IMR-90 (cell line): ENCODE data around the gene CCM2. TPM values are rescaled to one million over a fixed set of nuclear protein-coding genes. Genes with fewer than 3 reads are reported as not detected.

Source experiments
- ATAC-seq: fragments of 200-7000 bp; cut with Tn5 transposase; 2 replicates; pipeline ENCODE4 v1.9.1; 2020; ENCODE audit warnings: low read depth, mild to moderate bottlenecking, moderate library complexity
- BruUV-seq: library from RNA; stranded (reverse); fragments of 400-500 nt; replicated peaks from 2 replicates; lab custom pipeline; 2021; lab: Mats Ljungman, UMichigan
- CTCF ChIA-PET: fragments of 300-600 bp; formaldehyde crosslinking; extraction: SDS; loops from one replicate; lab custom pipeline; 2021; ENCODE audit warnings: antibody characterized with exemption; lab: Yijun Ruan, JAX
- POLR2A ChIA-PET: fragments of 300-600 bp; sonication (Branson Sonifier 250); formaldehyde crosslinking; loops from one replicate; lab custom pipeline; 2022; ENCODE audit warnings: antibody characterized with exemption; ENCODE audit not compliant: unreplicated experiment; lab: Charles Lee
- DNase-seq: peaks from one replicate; pipeline ENCODE4 v3.0.0; 2013
- H2AFZ ChIP-seq: replicated peaks from 2 replicates; pipeline ENCODE3; 2013; ENCODE audit warnings: low read length, mild to moderate bottlenecking; ENCODE audit not compliant: poor library complexity
- H2AK5ac ChIP-seq: 2 replicates; pipeline ENCODE4 v1.6.1; 2013; ENCODE audit warnings: low read depth, low read length, inconsistent platforms
- H2AK9ac ChIP-seq: replicated peaks from 2 replicates; pipeline ENCODE3; 2013; ENCODE audit warnings: mild to moderate bottlenecking, low read depth, low read length, moderate library complexity; ENCODE audit not compliant: poor library complexity
- H2BK120ac ChIP-seq: 2 replicates; pipeline ENCODE4 v1.6.1; 2013; ENCODE audit warnings: low read depth, low read length, inconsistent platforms
- H2BK15ac ChIP-seq: 3 replicates; pipeline ENCODE4 v1.6.1; 2013; ENCODE audit warnings: low read depth, low read length, inconsistent platforms
- H2BK20ac ChIP-seq: 2 replicates; pipeline ENCODE4 v1.6.1; 2013; ENCODE audit warnings: low read depth, mild to moderate bottlenecking, inconsistent platforms, low read length, moderate library complexity
- H2BK5ac ChIP-seq: 2 replicates; pipeline ENCODE4 v1.6.1; 2013; ENCODE audit warnings: mild to moderate bottlenecking, low read depth, low read length, inconsistent platforms; ENCODE audit not compliant: poor library complexity, severe bottlenecking
- H3K14ac ChIP-seq: replicated peaks from 2 replicates; pipeline ENCODE4 v1.6.1; 2013; ENCODE audit warnings: low read depth, low read length, inconsistent platforms
- H3K18ac ChIP-seq: 2 replicates; pipeline ENCODE4 v1.6.1; 2013; ENCODE audit warnings: low read depth, low read length, control low read depth
- H3K23ac ChIP-seq: 2 replicates; pipeline ENCODE4 v1.6.1; 2013; ENCODE audit warnings: low read depth, low read length, inconsistent platforms
- H3K27ac ChIP-seq: 2 replicates; pipeline ENCODE4 v1.5.1; 2013; ENCODE audit warnings: mild to moderate bottlenecking, control low read depth, low read length; ENCODE audit not compliant: insufficient read depth
- H3K27me3 ChIP-seq: 2 replicates; pipeline ENCODE4 v1.6.1; 2013; ENCODE audit warnings: low read length; ENCODE audit not compliant: control insufficient read depth, insufficient read depth
- H3K36me3 ChIP-seq: 2 replicates; pipeline ENCODE4 v1.6.1; 2013; ENCODE audit warnings: low read length, mixed read lengths; ENCODE audit not compliant: control insufficient read depth, insufficient read depth
- H3K4ac ChIP-seq: 2 replicates; pipeline ENCODE4 v1.6.1; 2013; ENCODE audit warnings: low read depth, low read length, inconsistent platforms
- H3K4me1 ChIP-seq: 2 replicates; pipeline ENCODE4 v1.6.1; 2013; ENCODE audit warnings: low read length, mixed read lengths; ENCODE audit not compliant: control insufficient read depth, insufficient read depth
- H3K4me2 ChIP-seq: 2 replicates; pipeline ENCODE4 v1.6.1; 2013; ENCODE audit warnings: low read depth, mild to moderate bottlenecking, control low read depth, low read length, moderate library complexity
- H3K4me3 ChIP-seq: 2 replicates; pipeline ENCODE4 v1.5.1; 2013; ENCODE audit warnings: low read depth, mild to moderate bottlenecking, control low read depth, low read length, moderate library complexity; ENCODE audit not compliant: insufficient read depth
- H3K56ac ChIP-seq: 2 replicates; pipeline ENCODE4 v1.6.1; 2013; ENCODE audit warnings: low read length, inconsistent platforms; ENCODE audit not compliant: insufficient read depth; ENCODE audit errors: extremely low read depth
- H3K79me1 ChIP-seq, 2 experiments: 2 replicates each; pipeline ENCODE4 v1.6.1; 2013; ENCODE audit warnings: low read length in 2 of 2, inconsistent platforms in 1 of 2, low read depth in 1 of 2
- H3K9ac ChIP-seq: 2 replicates; pipeline ENCODE4 v1.6.1; 2013; ENCODE audit warnings: low read depth, low read length, control low read depth
- H3K9me1 ChIP-seq: 2 replicates; pipeline ENCODE4 v1.6.1; 2013; ENCODE audit warnings: low read length, inconsistent platforms; ENCODE audit not compliant: insufficient read depth
- H3K9me3 ChIP-seq: 2 replicates; pipeline ENCODE4 v1.6.1; 2013; ENCODE audit warnings: low read length; ENCODE audit not compliant: control insufficient read depth, insufficient read depth
- H4K20me1 ChIP-seq: 2 replicates; pipeline ENCODE4 v1.6.1; 2013; ENCODE audit warnings: low read length, inconsistent platforms; ENCODE audit not compliant: insufficient read depth
- H4K5ac ChIP-seq: 2 replicates; pipeline ENCODE4 v1.6.1; 2013; ENCODE audit warnings: mild to moderate bottlenecking, low read depth, low read length, control low read depth
- H4K8ac ChIP-seq, 2 experiments: 2 replicates each; pipeline ENCODE4 v1.6.1; 2013; ENCODE audit warnings: low read depth in 2 of 2, low read length in 2 of 2, control low read depth in 1 of 2, inconsistent platforms in 1 of 2
- H4K91ac ChIP-seq: 2 replicates; pipeline ENCODE4 v1.6.1; 2013; ENCODE audit warnings: low read depth, low read length, inconsistent platforms; ENCODE audit not compliant: insufficient read depth
- BHLHE40 ChIP-seq: fragments of 150-350 bp; IDR thresholded peaks from 2 replicates; pipeline ENCODE4 v1.6.1; 2016; ENCODE audit warnings: mild to moderate bottlenecking, low read depth, low read length
- CEBPB ChIP-seq: IDR thresholded peaks from 2 replicates; pipeline ENCODE4 v1.6.1; 2012; ENCODE audit warnings: low read depth, low read length, improper control_type of control experiment
- NFE2L2 ChIP-seq: fragments of 150-350 bp; IDR thresholded peaks from 2 replicates; pipeline ENCODE4 v1.6.1; 2016; ENCODE audit warnings: low read depth, mild to moderate bottlenecking, low read length
- POLR2A ChIP-seq: IDR thresholded peaks from 2 replicates; pipeline ENCODE4 v1.6.1; 2012; ENCODE audit warnings: mild to moderate bottlenecking, low read depth, low read length
- RAD21 ChIP-seq: IDR thresholded peaks from 2 replicates; pipeline ENCODE4 v1.6.1; 2012; ENCODE audit warnings: low read length, improper control_type of control experiment
- RCOR1 ChIP-seq: IDR thresholded peaks from 2 replicates; pipeline ENCODE4 v1.6.1; 2012; ENCODE audit warnings: mild to moderate bottlenecking, low read length, improper control_type of control experiment; ENCODE audit not compliant: insufficient replicate concordance
- SMC3 ChIP-seq: fragments of 150-350 bp; IDR thresholded peaks from 2 replicates; pipeline ENCODE4 v1.6.1; 2016; ENCODE audit warnings: low read depth, mild to moderate bottlenecking, antibody characterized with exemption, low read length, moderate library complexity
- WGBS, 2 experiments: methylation state at CpG; one replicate each; pipeline versions ENCODE4 v1.1.5 to v1.1.7; 2013; ENCODE audit warnings: missing lambda C conversion rate in 2 of 2; ENCODE audit not compliant: insufficient read length in 1 of 2; ENCODE audit errors: extremely low coverage in 2 of 2; 5-methylcytosine and 5-hydroxymethylcytosine counted together
- dilution Hi-C: fragments of 300-500 bp; cut with HindIII; formaldehyde crosslinking; loops from one replicate; pipeline ENCODE4 v1.14.3; 2018; ENCODE audit warnings: low sequenced_read_pairs; ENCODE audit not compliant: unreplicated experiment
- in situ Hi-C: fragments of 300-500 bp; cut with MboI; formaldehyde crosslinking; loops from 3 replicates; pipeline ENCODE4 v1.14.3; 2019; ENCODE audit warnings: low sequenced_read_pairs, inconsistent platforms, mixed read lengths
- intact Hi-C: fragments of 100-400 bp; cut with micrococcal nuclease; formaldehyde crosslinking; loops from 2 replicates; pipeline ENCODE4 v1.10.0; 2022
- polyA plus RNA-seq, 3 experiments: library from polyadenylated mRNA; depleted of rRNA; stranded (reverse); fragments of >200 nt; gene quantifications; 2 replicates each; pipeline ENCODE4 v1.2.3, GENCODE V29; 2012; ENCODE audit warnings: low replicate concordance in 1 of 3
- total RNA-seq: library from RNA; depleted of rRNA; stranded (reverse); fragments of >200 nt; gene quantifications from 2 replicates; pipeline ENCODE4 v1.2.3, GENCODE V29; 2012
- TF ChIP-seq, protein P1 (sequence below): fragments of 150-350 bp; IDR thresholded peaks from 2 replicates; pipeline ENCODE4 v1.6.1; 2017; ENCODE audit warnings: mild to moderate bottlenecking, antibody characterized with exemption, low read length, low read depth

CCM2 gene
- total and polyA plus RNA-seq, 2 of the 4 experiments (the other 2 are of a cell fraction), result 65.2 to 78.5 TPM

DNA sequence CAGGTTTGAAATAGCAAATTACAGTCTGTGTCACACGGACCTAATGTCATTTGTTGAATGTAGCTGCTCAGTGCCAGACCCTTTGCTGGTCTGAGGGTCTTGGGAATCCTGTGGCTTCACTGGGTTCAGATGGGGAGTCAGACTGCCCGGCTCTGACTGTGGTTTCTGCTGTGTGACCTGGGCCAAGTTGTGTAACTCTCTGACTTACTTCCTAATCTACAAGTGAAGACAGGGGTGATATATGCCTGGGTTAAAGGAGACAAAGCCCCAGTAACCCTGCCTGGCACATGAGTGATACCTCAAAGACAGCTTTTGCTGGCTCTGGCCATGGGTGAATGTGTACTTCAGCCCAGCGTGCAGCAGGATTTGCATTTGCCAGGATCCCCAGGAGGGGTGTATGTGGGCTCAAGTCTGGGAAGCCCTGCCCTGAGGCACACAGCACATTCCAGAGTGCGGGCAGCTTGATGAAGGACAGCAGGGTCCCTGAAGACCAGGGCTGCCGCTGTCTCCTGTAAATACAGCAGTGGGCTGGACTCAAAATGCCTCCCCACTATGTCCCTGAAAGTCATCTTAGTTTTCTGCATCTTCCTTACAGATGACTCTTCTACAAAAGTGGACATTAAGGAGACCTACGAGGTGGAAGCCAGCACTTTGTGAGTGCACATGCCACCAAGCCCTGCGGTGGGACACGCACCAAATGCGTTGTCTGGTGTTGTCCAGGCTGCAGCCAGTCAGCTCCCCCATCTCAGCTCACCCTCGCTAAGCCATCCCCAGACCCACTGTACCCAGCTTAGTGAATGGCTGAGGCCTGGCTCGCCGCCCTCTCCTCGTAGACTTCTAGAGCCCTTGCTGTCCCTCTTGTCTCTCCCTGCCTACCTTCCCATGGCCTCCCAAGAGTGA, 72.4 kb downstream of the CCM2 start:
- Histone ChIP-seq H3K36me3 (peaks cover 81% of the 10 kb centered on the region), H3K56ac (no peak overlapping the region), H3K4me1 (no peaks in the 10 kb centered on the region), H2AFZ (no peak overlapping the region), H2AK9ac (no peak overlapping the region), H3K4ac (no peak overlapping the region), H2AK5ac (no peak overlapping the region), H2BK15ac (no peak overlapping the region), H3K9ac (no peak overlapping the region), H3K4me2 (no peak overlapping the region), H3K79me1 (peaks cover 3 to 21% of the 10 kb centered on the region in 2 experiments; a peak in 3 of 4 replicates), H4K5ac (no peak overlapping the region), H4K8ac (no peak overlapping the region), H3K27me3 (no peaks in the 10 kb centered on the region), H2BK120ac (no peak overlapping the region), H3K23ac (no peak overlapping the region), H3K9me3 (no peaks in the 10 kb centered on the region), H3K18ac (no peak overlapping the region), H3K27ac (no peak overlapping the region), H3K9me1 (no peaks in the 10 kb centered on the region), H3K4me3 (no peak overlapping the region), H4K20me1 (peaks cover 6% of the 10 kb centered on the region), H2BK20ac (no peak overlapping the region), H2BK5ac (no peak overlapping the region), H4K91ac (no peak overlapping the region), H3K14ac (no peak overlapping the region)
- in situ Hi-C loops (no loop called here), dilution Hi-C loops (no loop called here), intact Hi-C loops (no loop called here)
- ATAC-seq (no peak), DNase-seq (no peak)
- no TSS peak for BruUV-seq
- TF ChIP-seq BHLHE40 (no peak), POLR2A (no peak), CEBPB (no peak), RAD21 (no peak), SMC3 (no peak), NFE2L2 (no peak), RCOR1 (no peak)
- TF ChIP-seq, protein P1, sequence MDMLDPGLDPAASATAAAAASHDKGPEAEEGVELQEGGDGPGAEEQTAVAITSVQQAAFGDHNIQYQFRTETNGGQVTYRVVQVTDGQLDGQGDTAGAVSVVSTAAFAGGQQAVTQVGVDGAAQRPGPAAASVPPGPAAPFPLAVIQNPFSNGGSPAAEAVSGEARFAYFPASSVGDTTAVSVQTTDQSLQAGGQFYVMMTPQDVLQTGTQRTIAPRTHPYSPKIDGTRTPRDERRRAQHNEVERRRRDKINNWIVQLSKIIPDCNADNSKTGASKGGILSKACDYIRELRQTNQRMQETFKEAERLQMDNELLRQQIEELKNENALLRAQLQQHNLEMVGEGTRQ, result no peak
- POLR2A ChIA-PET, result no interaction called here
- CTCF ChIA-PET, result interaction anchor here (0.5 kb wide), 2 partner anchors 15 to 1683 kb away, joined by 3 read pairs; no protein-coding TSS in a partner anchor
- 100% methylated on average over 2 of the region's 13 CpGs; no CpG with 5 or more reads in 1 of the 2 experiments for WGBS, 2 experiments
